ENCODE data around the gene LRRC7. TPM values are rescaled to one million over a fixed set of nuclear protein-coding genes. Genes with fewer than 3 reads are reported as not detected.
A peak's percentile ranks its signal among the peaks of the same experiment; 100 is the strongest.
"Not testable (repeated sequence)": the region's sequence is repeated elsewhere in the genome, so short reads cannot be mapped to it uniquely, and the experiment has no call there.

The LRRC7 gene
- total and polyA plus RNA-seq, 4 donors: 6.1 TPM; not detected in 3

- no peak overlapping the region for H3K4me3 ChIP-seq
- H3K36me3 ChIP-seq (ENCODE audit: control insufficient read depth in 4 of 4, insufficient read depth in 4 of 4, low read length in 4 of 4): no peaks in the 10 kb centered on the region
- no peak overlapping the region for H3K27ac ChIP-seq (ENCODE audit: low read depth in 1 of 2, low read length in 1 of 2)
- no peaks in the 10 kb centered on the region for H3K4me1 ChIP-seq (ENCODE audit: control insufficient read depth in 5 of 5, insufficient read depth in 5 of 5, low read length in 5 of 5)
- no peaks in the 10 kb centered on the region for H3K27me3 ChIP-seq (ENCODE audit: control insufficient read depth in 3 of 3, insufficient read depth in 3 of 3, low read length in 2 of 3)
- no peak overlapping the region for H3K9ac ChIP-seq (ENCODE audit: insufficient read depth in 1 of 2, low read length in 2 of 2)
- no peak for DNase-seq
- peaks cover 0 to 5% (median 2%) of the 10 kb centered on the region in 4 donors for H3K9me3 ChIP-seq (ENCODE audit: control insufficient read depth in 4 of 4, insufficient read depth in 3 of 4, low read length in 3 of 4)
- no peak for ATAC-seq (ENCODE audit: insufficient read depth, low FRiP score)
- TF ChIP-seq, protein P1, sequence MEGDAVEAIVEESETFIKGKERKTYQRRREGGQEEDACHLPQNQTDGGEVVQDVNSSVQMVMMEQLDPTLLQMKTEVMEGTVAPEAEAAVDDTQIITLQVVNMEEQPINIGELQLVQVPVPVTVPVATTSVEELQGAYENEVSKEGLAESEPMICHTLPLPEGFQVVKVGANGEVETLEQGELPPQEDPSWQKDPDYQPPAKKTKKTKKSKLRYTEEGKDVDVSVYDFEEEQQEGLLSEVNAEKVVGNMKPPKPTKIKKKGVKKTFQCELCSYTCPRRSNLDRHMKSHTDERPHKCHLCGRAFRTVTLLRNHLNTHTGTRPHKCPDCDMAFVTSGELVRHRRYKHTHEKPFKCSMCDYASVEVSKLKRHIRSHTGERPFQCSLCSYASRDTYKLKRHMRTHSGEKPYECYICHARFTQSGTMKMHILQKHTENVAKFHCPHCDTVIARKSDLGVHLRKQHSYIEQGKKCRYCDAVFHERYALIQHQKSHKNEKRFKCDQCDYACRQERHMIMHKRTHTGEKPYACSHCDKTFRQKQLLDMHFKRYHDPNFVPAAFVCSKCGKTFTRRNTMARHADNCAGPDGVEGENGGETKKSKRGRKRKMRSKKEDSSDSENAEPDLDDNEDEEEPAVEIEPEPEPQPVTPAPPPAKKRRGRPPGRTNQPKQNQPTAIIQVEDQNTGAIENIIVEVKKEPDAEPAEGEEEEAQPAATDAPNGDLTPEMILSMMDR (IDR thresholded peaks at IDR 0.05; ENCODE audit: control extremely low read depth, extremely low read depth): no peak
These were observed 353.8 kb downstream of the LRRC7 start for GRCh38 chr1:69921486-69921885.

DNA sequence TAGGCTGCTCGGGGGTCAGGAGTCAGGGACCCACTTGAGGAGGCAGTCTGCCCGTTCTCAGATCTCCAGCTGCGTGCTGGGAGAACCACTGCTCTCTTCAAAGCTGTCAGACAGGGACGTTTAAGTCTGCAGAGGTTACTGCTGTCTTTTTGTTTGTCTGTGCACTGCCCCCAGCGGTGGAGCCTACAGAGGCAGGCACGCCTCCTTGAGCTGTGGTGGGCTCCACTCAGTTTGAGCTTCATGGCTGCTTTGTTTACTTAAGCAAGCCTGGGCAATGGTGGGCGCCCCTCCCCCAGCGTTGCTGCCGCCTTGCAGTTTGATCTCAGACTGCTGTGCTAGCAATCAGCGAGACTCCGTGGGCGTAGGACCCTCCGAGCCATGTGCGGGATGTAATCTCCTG lies 360.5 kb downstream of the LRRC7 start:
- H3K4me3 ChIP-seq; H3K36me3 ChIP-seq (ENCODE audit: control insufficient read depth in 4 of 4, insufficient read depth in 4 of 4, low read length in 4 of 4); H3K9me3 ChIP-seq (ENCODE audit: control insufficient read depth in 4 of 4, insufficient read depth in 3 of 4, low read length in 3 of 4); H3K27ac ChIP-seq (ENCODE audit: low read depth in 1 of 2, low read length in 1 of 2); ATAC-seq (ENCODE audit: insufficient read depth, low FRiP score); H3K9ac ChIP-seq (ENCODE audit: insufficient read depth in 1 of 2, low read length in 2 of 2); DNase-seq; H3K27me3 ChIP-seq (ENCODE audit: control insufficient read depth in 3 of 3, insufficient read depth in 3 of 3, low read length in 2 of 3); H3K4me1 ChIP-seq (ENCODE audit: control insufficient read depth in 5 of 5, insufficient read depth in 5 of 5, low read length in 5 of 5): not testable (repeated sequence)
- WGBS, 2 donors: 91 to 96% methylated on average over 11 to 14 of the region's 14 CpGs

DNA sequence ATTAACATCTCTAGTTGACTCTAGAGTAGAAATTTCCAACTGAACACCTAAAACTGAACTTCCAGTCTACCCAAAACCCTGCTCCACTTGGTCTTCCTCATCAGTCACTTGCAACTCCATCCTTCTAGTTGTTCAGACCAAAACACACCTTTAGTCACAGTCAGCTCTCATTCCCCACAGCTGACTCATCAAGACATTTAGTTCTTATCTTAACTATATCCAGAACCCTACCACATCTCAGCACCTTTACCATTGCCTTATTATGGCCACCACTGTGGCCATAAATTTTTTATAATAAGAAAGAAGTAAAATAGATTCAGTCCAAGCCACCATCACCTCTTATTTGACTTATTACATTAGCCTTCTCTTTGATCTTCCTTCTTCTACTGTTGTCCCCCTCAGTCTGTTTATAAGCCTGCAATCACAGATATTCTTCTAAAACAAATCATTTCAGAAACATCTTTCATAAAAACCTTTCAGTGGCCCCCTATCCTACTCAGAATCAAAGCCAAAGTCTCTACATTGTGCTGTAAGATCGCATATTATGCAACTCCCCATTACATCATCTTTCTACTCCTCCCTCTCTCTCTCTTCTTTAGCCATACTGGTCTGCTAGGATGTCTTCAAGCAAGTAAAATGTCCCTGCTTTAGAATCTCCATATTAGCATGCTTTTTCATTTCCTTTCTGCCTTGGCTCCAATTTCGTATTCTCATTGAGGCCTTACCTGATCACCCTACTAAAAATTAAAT lies 361.8 kb downstream of the LRRC7 start:
- peaks cover 0 to 3% (median 0%) of the 10 kb centered on the region in 4 donors for H3K9me3 ChIP-seq (ENCODE audit: control insufficient read depth in 4 of 4, insufficient read depth in 3 of 4, low read length in 3 of 4)
- peaks cover 0 to 1% (median 0%) of the 10 kb centered on the region in 5 donors for H3K4me1 ChIP-seq (ENCODE audit: control insufficient read depth in 5 of 5, insufficient read depth in 5 of 5, low read length in 5 of 5)
- H3K36me3 ChIP-seq (ENCODE audit: control insufficient read depth in 4 of 4, insufficient read depth in 4 of 4, low read length in 4 of 4): no peaks in the 10 kb centered on the region
- 83 to 90% methylated on average over 2 of the region's 2 CpGs for WGBS, 2 donors
- no peak overlapping the region for H3K9ac ChIP-seq (ENCODE audit: insufficient read depth in 1 of 2, low read length in 2 of 2)
- no peak overlapping the region for H3K27ac ChIP-seq (ENCODE audit: low read depth in 1 of 2, low read length in 1 of 2)
- TF ChIP-seq, protein P1 (IDR thresholded peaks at IDR 0.05; ENCODE audit: control extremely low read depth, extremely low read depth): no peak
- no peak overlapping the region for H3K4me3 ChIP-seq
- no peaks in the 10 kb centered on the region for H3K27me3 ChIP-seq (ENCODE audit: control insufficient read depth in 3 of 3, insufficient read depth in 3 of 3, low read length in 2 of 3)
- no peak for ATAC-seq (ENCODE audit: insufficient read depth, low FRiP score)
- DNase-seq: peak in 1 of 3 donors; percentile 34

DNA sequence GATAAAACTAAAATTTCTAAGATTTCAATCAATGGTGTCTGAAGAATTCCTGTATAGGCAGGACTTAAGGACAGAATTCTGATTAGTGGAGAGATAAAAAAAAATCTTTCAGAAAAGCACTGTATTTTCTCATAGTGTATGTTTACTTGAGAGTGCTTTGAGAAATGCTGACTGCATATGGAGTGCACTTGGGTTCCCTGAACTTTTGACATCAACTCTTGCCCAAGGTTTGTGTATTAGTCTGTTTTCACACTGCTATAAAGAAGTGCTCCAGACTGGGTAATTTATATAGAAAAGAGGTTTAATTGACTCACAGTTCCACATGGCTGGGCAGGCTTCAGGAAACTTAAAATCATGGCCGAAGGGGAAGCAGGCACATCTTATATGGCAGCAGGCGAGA lies 362.7 kb downstream of the LRRC7 start:
- DNase-seq (peak in 1 of 3 donors; percentile 26), ATAC-seq (ENCODE audit: insufficient read depth, low FRiP score) (no peak)
- Histone ChIP-seq H3K27me3 (ENCODE audit: control insufficient read depth in 3 of 3, insufficient read depth in 3 of 3, low read length in 2 of 3) (no peaks in the 10 kb centered on the region), H3K4me1 (ENCODE audit: control insufficient read depth in 5 of 5, insufficient read depth in 5 of 5, low read length in 5 of 5) (peaks cover 0 to 1% (median 0%) of the 10 kb centered on the region in 5 donors), H3K27ac (ENCODE audit: low read depth in 1 of 2, low read length in 1 of 2) (no peak overlapping the region), H3K9ac (ENCODE audit: insufficient read depth in 1 of 2, low read length in 2 of 2) (no peak overlapping the region), H3K9me3 (ENCODE audit: control insufficient read depth in 4 of 4, insufficient read depth in 3 of 4, low read length in 3 of 4) (peaks cover 0 to 3% (median 0%) of the 10 kb centered on the region in 4 donors), H3K36me3 (ENCODE audit: control insufficient read depth in 4 of 4, insufficient read depth in 4 of 4, low read length in 4 of 4) (no peaks in the 10 kb centered on the region), H3K4me3 (no peak overlapping the region)
- WGBS, 2 donors: 92 to 93% methylated on average over 2 of the region's 2 CpGs
- TF ChIP-seq, protein P1 (IDR thresholded peaks at IDR 0.05; ENCODE audit: control extremely low read depth, extremely low read depth): no peak

Data from lung (tissue), 12 donors.